Erythroblast (primary cell): Measurements from ENCODE around the gene HOXB8.

Experiments used
- GATA1 ChIP-seq: IDR thresholded peaks from 2 replicates; pipeline ENCODE4 v1.6.1; 2011; ENCODE audit warnings: low read depth, mild to moderate bottlenecking, control low read depth, low read length, moderate library complexity
- POLR2A ChIP-seq: IDR thresholded peaks from 2 replicates; pipeline ENCODE4 v1.6.1; 2011; ENCODE audit warnings: mild to moderate bottlenecking, low read length

DNA sequence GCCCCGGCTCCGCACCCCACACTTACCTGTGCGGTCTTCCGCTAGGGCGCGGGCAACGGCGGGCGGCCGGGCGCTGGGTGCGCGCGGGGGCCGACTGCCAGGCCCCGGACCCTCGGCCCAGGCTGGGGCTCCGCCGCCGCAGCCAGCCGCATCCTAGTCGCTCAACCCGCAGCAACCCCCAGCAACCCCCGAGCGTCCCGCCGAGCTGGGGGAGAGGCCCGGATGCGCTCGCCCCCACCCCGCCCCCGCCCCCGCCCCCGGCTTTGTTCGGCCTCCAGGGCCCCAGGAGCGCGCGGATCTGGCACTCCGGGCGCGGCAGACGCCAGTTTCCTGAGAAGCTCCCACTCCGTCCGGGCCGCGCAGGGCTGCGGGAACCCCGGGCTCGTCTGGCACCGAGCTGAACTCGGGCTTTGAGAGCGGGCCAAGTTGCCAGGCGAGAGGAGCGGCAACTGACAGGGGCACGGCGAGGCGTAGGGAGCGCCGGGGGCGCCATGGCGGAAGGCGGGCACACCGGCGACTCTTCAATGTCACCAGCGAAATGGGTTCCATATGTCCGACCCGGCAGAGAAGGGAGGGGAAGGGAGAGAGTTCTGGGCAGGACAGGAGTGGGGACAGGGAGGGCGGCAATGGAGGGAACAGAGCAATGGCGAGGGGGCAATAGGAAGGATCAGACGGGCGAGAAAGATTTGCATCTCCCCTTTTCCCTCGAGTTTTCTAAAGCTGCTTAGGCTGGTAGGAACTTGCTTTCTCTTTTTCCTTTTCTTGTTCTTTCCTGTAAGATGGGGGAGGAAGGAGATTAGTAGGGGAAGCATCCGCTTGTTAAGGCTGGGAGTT lies 50.7 kb downstream of the HOXB8 start:
- no peak for TF ChIP-seq POLR2A
- TF ChIP-seq GATA1, result no peak
